Measurements from ENCODE around the gene FMNL2.
"Not testable (repeated sequence)": the region's sequence is repeated elsewhere in the genome, so short reads cannot be mapped to it uniquely, and the experiment has no call there.

The FMNL2 gene

DNA sequence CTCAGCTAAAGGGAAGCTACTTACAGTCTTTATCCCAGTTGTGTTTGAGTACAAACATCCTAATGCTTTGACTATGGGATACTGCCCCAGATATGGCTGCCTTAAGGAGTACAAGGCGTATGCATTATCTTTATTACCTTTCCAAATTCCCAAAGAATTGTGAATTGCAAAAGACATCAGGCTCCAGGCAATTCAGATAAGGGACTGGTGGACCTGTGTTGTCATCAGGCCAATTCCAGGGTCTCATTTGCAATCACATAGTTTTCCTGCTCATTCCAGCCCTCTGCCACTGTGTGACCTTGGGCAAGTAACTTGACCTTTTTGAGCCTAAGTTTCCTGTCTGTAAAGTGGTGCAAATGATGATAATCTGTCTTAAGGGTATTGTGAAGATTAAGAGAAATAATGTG, 137.5 kb downstream of the FMNL2 start:
- DNase-seq (ENCODE audit: low spot score): peak; percentile 50

DNA sequence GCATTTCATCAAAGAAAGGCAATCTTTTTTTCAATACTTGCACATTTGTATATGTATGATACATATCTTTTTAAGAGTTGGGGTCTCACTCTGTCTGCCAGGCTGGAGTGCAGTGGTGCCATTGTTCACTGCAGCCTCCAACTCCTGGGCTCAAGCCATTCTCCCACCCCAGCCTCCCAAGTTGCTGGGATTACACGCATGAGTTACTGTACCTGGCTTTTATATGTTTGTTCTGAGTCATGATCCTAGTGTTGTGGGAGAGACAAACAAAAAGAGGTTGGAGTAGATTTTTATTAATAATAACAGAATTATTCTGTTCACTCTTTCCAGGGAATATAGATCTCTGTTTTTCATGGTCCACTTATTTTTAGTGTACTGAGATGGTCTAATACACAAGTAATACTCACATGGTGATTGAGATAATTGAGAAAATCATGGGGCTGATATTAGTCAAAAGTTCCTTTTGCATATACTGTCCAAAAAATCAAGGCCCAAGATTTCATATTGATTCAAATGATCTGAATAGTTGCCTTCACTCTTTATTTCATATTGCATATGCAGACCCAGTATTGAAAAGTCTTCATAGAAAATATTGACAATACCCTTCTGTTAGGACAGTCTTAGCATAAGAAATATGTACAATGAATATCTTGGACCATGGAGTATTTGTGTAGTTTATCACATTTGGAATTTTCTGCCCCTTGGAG, 138.3 kb downstream of the FMNL2 start:
- no peak for DNase-seq (ENCODE audit: low spot score)

DNA sequence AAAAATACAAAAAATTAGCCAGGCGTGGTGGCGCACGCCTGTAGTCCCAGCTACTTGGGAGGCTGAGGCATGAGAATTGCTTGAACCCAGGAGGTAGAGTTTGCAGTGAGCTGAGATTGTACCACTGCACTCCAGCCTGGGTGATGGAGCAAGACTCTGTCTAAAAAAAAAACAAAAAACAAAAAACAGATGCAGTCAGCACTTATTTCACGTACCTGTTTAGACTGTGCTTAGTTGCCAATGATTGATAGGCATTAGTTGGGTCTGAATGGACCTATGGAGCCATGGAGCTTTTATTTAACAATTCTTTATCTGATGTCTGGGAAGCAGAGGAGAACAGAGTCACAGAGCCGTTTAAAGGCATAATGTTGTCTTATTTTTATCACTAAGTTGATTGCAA, 139.5 kb downstream of the FMNL2 start:
- DNase-seq (ENCODE audit: low spot score): not testable (repeated sequence)

DNA sequence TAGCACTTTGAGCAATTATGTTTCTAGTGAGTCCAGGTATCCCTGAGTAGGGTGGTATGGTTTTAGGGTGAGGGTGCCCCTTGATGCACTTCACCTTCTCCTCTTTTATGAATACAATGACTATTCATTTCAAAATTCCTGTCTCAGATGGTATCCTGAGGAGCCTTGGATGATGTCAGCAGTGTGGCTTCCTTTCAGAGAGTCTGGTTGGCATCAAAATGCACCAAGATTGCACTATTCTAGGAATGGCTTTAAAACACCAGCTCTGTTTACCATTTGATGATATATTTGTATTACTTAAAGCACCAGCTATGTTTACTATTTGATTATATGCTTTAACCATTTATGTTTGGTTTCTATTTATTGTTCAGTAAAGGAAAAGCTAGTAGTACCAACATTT, 141.0 kb downstream of the FMNL2 start:
- DNase-seq (ENCODE audit: low spot score): no peak

DNA sequence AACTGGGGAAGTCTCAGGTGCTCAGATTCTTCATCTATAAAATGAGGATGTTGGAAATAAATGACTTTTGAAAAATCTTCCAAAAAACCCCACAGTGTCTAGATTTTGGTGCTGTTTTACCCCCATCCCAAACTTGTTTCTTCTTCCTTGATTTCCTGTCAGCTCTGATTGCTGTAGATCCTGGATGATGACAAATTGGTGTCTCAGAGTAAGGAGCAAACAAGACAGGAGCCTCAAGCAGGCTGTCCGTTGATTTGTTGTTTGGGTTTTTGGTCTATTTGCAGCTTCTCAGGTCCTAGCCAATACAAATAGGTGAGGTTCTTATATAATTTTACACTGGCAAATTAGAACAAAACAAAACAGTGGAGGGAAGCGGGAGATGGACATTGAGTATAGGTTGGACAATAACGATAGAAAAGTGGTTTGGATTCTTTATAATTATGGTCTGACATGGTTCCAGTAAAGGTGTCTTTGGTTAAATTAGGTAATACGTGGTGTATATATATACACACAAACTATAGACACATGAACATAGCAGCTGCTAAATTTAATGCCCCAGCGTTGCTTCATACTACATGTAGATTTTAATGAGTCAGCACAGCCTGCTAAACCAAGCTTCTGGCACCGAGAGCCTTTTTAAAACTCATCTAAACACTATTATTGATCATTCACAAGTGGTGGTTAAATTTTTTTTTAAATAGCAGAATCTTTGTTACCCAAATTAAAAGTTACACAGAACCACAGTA, 142.5 kb downstream of the FMNL2 start:
- no peak for DNase-seq (ENCODE audit: low spot score)

DNA sequence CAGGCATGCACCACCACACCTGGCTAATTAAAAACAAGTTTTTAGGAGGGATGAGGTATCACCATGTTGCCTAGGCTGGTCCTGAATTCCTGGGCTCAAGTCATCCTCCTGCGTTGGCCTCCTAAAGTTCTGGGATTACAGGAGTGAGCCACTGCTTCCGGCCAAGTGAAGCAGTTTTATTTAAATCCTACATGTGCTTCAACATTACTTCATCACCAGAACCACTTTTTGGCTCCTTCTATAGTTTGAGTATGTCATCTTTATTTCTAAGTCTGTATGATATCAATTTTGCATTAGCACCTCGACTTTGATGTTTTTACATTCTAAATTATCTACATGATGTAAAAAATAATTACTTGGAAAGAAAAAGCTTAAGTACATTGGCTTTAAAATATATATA, 144.3 kb downstream of the FMNL2 start:
- no peak for DNase-seq (ENCODE audit: low spot score)

DNA sequence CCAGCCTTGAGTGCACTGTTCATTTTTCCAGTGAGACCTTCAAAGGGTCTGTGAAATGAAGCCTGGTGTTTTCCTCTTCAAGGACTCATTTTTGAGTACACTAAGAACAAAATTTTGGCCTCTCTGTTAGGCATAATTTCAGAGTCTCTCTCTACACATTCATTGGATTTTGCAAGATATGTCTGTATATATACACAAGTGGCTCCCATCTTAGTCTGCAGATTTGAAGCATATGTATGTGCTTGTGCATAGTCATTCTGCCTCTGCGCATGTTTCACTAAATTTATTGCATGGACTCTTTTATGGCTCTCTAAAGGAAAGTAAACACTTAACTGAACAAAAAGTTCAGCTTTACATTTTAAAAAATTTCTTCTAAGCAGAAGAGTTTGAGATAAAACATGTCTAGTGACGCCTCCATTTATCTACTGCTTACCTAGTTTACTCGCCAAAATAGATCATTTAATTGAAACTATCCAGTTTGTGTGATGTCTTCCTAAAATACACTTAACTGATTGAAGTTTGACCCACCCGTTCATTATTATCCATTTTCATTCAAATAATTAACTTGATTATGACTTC, 145.9 kb downstream of the FMNL2 start:
- no peak for DNase-seq (ENCODE audit: low spot score)

DNA sequence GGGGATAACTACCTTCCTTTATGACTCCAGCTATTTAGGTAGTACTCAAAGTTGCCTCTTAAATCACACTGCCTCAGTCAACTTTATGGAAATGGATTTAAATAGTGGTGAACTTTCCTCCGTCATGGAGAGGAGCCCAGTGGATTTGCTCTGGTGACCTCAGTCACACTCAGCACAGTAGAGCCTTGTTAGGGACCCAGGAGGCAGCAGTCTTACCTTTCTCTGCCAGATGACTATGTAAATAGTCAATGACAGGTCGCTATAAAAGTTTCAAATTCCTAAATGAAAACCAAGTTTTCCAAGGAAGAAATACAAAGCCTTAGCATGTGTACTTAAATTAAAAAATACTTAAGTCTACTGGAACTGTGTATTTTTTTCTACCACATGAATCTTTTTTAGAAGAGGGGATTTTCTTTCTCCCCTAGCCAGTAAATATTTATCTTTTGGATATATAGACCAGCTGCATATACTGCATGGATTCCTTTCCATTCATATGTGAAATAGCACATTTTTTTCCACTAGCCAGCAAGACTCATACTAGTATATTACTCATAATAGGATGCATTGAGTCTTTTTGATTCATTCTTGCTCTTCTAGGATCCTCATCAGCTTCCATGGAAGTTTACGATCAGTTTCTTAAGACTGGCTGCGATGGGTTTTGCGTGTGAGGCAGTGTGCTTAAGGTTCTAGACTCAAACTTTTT, 147.1 kb downstream of the FMNL2 start:
- peak; percentile 34 for DNase-seq (ENCODE audit: low spot score)

DNA sequence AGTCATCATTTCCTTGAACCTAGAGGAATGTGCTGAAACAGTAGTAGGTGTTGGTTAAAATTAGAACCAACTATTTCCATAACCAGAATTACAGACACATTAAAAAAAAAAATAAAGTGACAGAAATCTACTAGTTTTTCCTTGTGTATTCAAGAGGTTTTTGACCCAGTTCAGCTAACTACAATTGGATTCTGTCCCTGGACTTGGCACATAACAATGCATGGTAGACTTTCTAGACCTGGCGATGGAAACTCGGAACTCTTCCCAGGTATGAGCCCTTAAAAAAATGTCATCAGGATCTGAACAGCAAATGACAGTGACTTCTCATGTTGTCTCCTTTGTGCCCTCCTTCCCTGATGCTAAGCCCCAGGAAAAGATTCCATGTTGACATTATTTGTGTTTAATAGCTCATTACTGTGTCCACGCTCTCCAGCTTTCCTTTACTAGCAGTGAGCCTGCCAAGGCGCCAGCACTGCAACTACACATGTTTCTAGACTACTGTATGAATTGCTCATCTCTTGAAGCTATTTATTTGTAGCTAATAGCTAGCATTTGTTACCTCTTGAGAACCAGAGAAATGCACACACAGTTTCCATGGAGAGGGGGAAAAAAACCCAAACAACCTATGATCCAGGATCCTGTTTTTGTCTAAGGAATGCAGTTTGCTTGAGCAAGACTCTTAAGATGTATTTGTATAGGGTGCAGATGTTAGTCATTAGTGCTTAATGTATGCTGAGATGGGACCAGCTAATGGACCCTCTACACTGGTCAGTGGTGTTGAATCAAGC, 148.5 kb downstream of the FMNL2 start:
- DNase-seq (ENCODE audit: low spot score): no peak

DNA sequence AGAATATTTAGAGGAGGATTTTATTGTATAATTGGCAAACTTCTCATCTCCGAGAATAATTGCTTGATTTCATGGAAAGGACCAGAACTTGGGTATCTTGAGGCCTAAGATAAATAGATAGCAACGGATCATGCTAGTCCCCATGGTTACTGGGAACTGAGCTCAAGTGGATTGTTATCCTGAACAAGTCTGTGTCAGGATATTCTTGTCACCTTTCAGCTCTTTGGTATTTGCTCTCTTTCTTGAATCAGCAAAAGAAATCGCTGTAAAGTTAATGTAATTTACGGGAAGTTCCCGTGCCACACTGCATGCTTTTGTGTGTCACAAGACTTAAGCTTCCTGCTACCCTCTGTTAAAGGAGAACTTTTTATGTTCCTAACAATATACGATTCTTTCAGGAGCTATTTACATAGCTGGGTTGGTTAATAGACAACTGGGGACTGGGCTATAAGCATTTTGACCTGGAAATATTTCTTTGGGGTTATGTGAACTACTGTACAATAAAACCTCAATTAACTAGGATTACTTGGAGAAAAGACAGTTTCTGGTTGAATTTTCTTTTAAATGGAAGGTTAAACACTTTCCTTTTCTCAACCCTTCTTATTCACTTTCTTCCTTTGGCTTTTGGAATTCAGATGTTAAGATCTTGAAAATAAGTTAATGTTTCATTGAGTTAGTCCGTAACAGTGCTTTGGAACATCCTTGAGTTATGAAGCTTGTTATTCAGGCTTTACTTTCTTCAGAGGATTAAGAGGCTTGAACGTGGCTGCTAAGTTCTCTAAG, 151.2 kb downstream of the FMNL2 start:
- DNase-seq (ENCODE audit: low spot score): peak; percentile 47

DNA sequence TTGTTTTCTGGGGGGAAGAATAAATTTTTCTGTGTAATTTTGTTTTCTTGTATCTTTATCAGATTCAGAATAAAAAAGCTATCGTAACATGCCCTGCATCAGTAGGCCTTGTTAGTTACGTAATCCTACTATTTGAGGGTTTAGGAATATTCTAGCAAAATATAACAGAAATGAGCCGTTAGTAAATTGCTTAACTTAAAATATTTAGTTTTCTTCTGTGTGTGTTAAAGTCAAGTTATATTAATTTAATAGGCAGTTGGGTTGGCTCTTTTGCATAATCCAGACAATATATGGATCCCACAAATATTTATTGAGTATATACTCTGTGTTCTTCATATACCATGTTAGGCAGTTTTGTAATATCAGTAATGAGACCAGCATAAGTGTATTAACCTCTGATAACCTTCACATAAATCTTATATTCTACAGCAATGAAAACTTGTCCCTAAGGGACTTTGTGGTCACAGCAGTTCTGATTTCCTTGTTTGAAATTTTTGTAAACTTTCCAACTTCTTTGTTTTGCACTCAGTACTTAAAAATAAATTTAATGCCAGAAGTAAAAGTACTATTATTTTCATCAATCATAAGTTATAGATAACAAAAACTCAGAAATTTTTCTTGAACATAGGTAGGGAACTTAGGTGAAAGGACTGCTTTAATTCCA, 151.9 kb downstream of the FMNL2 start:
- no peak for DNase-seq (ENCODE audit: low spot score)

DNA sequence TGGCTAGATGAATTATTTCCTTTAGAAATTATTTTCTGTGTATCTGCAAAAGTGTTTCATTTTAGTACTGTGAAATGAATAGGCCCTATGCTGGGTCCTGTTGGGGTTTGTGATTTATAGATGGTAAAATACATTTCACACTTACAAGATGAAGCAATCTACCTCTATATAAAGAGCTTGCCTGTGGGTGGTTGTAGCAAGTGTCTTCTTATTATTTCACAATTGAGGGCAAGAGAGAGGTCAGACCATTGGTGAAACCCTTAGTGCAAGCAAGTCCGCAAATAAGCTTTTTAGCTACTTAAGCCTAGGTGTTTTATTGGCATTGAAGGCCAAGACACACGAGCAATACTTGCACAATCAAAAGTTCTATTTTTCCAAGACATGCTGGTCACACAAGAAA, 153.1 kb downstream of the FMNL2 start:
- no peak for DNase-seq (ENCODE audit: low spot score)

DNA sequence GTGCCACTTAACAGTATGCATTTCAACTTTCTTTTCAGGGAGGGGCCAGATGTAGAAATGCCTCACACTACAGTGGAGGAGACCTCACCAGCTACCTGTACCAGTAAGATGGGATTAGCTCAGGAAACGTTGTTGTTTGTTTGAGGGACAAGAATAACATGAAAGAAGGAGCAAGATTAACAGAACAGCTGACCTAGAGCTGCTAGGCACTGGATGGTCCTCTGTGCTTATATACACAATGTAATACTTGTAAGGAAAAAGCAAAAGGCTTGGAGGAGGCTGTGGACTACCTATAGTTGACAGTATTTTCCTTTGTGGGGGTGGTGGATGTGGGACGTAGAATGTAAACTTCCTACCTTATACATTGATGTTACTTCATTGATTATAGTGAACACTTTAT, 154.4 kb downstream of the FMNL2 start:
- DNase-seq (ENCODE audit: low spot score): no peak

DNA sequence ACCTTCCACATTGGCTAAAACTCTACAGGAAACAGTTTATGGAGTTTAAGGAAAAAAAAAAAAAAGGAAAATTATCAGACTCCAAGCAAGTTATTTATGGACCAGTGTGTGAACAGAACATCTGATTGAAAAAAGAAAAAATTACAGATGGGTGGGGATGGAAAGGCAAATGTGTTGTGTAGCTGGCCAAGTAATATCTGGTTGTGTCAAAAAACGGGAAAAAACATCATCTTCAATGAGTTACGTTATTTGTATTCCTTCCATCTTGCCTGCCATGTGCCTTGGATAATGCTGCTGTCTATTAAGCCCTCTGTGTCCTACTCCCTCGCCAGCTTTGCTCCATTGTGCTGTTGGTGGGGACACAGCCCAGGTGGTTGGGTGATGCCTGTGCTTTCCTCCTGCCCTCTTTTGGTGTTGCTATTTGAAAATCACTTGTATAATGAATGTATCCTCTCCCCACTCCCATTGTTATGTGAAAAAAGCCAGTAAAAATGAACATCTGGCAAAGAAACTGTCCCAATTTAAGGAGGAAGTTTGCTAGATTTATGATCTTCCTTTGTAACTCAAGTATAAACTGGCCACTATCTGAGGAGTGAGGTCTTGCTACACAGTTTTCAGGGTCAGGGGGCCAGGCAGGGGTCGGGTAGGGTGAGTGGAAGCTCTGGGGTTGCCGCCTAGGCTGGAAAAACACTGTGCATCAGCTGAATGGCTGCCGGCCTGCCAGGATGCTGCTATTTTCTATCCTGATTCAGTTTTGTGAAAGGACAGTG, 155.9 kb downstream of the FMNL2 start:
- peak; percentile 52 for DNase-seq (ENCODE audit: low spot score)

DNA sequence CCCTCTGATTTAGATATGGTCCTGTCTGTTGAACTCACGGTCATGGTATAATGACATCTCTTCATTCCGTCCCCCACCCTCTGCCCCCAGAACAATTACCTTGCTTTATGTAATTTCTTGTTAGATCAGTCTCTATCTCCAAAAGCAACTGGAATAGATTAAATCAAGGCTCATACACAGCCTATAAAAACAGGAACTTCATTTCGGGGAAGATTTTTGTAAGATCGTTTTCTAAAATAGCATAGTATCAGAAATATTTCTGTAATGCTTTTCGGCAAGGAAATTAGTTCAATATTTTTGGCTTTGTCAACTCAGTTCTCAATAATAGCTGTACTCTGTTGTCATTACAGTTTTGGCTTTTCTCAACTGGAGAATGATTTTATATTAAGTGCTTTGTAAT, 157.2 kb downstream of the FMNL2 start:
- no peak for DNase-seq (ENCODE audit: low spot score)

DNA sequence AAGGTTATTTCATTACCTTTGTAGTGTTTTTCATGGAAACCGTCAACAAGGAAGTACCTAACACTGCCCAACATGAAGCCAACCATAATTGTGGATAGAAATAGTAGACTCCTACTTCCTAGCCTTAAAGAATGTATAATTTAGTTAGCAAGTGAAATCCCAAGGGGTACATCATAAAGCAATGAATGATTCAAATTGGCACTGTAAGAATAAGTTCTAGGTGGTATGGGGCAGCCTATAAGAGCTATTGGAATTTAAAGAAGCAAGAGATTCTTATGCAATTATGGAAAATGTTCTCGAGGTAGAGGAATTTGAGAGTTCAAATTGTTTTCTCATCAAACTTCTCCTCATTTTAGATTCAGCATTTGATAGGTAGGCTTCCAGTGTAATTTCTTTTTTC, 157.9 kb downstream of the FMNL2 start:
- DNase-seq (ENCODE audit: low spot score): no peak

DNA sequence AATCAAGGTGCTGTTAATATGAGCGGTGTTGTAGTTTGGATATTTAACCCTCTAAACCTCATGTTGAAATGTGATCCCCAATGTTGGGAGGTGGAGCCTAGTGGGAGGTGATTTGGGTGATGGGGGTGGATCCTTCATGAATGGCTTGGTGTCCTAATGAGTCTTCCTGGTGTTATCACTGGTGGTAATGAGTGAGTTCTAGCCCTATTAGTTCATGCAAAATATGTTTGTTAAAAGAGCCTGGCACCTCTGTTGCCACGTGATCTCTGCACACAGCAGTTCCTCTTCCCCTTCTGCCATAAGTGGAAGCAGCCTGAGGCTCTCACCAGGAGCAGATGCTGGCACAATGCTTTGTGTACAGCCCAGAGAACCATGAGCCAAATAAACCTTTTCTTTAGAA, 158.4 kb downstream of the FMNL2 start:
- DNase-seq (ENCODE audit: low spot score): no peak

DNA sequence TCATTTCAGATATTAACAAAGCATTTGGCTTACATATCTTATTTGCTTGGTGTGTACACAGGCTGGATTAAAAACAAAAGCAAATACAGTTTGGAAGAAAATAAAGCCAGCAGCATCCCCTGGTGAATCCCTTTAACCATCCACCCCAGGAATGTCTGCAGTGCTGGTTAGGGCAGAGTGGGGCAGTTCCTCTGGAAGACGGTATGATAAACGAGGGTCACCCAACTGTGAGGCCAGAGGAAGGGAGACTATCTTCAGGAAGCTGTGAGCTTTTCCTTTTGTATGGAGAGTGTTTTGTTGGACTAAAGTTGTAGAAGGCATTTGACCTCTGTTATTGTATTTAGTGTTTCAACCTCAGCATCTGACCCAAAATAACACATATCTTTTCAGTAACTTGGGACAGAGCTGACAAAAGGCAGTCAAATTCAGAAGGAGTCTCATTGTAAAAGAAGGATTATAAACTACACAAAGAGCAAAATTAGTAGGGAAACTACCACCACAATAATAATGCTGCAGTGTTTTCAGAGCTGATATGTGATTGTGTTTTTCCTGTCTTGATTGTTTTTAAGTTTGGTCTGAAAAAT, 159.1 kb downstream of the FMNL2 start:
- DNase-seq (ENCODE audit: low spot score): no peak

DNA sequence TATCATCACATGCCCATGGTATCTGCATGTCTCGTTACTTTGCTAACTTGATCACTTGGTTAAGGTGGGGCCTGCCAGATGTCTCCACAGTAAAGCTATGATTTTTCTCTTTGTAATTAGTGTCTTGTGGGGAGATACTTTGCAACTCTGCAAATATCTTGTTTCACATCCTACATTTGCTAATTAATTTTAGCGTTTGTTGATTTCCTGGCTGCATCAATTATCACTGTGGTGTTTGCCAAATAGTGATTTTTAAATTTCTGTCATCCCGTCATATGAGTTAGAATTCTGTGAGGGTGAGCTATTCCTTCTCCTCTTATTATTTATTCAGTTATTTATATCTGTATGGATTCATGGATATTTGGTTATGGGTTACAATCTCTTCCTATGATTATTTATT, 161.4 kb downstream of the FMNL2 start:
- no peak for DNase-seq (ENCODE audit: low spot score)

Data from HuH-7 (cell line).